Fibroblast of the aortic adventitia (primary cell): Measurements from ENCODE around the gene MAGI3. TPM values are rescaled to one million over a fixed set of nuclear protein-coding genes. Genes with fewer than 3 reads are reported as not detected.
"Not testable (repeated sequence)": the region's sequence is repeated elsewhere in the genome, so short reads cannot be mapped to it uniquely, and the experiment has no call there.

Source experiments
- DNase-seq: peaks from one replicate; pipeline ENCODE4 v3.0.0-alpha.2; 2010; ENCODE audit warnings: low read depth
- H3K4me3 ChIP-seq: 2 replicates; pipeline ENCODE4 v1.5.1; 2011; ENCODE audit warnings: low read depth, mild to moderate bottlenecking, control low read depth, low read length, moderate library complexity
- total RNA-seq: library from RNA; depleted of rRNA; stranded (reverse); fragments of >200 nt; gene quantifications from 2 replicates; pipeline ENCODE4 v1.2.3, GENCODE V29; 2012; ENCODE audit warnings: low replicate concordance
- TF ChIP-seq, protein P1 (sequence below): IDR thresholded peaks from 2 replicates; pipeline ENCODE4 v1.5.1; 2011; ENCODE audit warnings: mild to moderate bottlenecking, low read length, control low read depth, inconsistent platforms; ENCODE audit not compliant: insufficient read depth

MAGI3 gene
- total RNA-seq, 1 donor = 16.1 TPM

- no peak overlapping the region for H3K4me3 ChIP-seq
- TF ChIP-seq, protein P1, sequence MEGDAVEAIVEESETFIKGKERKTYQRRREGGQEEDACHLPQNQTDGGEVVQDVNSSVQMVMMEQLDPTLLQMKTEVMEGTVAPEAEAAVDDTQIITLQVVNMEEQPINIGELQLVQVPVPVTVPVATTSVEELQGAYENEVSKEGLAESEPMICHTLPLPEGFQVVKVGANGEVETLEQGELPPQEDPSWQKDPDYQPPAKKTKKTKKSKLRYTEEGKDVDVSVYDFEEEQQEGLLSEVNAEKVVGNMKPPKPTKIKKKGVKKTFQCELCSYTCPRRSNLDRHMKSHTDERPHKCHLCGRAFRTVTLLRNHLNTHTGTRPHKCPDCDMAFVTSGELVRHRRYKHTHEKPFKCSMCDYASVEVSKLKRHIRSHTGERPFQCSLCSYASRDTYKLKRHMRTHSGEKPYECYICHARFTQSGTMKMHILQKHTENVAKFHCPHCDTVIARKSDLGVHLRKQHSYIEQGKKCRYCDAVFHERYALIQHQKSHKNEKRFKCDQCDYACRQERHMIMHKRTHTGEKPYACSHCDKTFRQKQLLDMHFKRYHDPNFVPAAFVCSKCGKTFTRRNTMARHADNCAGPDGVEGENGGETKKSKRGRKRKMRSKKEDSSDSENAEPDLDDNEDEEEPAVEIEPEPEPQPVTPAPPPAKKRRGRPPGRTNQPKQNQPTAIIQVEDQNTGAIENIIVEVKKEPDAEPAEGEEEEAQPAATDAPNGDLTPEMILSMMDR = no peak
- DNase-seq = no peak
Measured at GRCh38 chr1:113396102-113396501, 5.8 kb downstream of the MAGI3 start.

GRCh38 chr1:113396585-113396984 lies 6.3 kb downstream of the MAGI3 start:
- no peak overlapping the region for H3K4me3 ChIP-seq
- DNase-seq = peak; percentile 71
- TF ChIP-seq, protein P1 = no peak

DNA sequence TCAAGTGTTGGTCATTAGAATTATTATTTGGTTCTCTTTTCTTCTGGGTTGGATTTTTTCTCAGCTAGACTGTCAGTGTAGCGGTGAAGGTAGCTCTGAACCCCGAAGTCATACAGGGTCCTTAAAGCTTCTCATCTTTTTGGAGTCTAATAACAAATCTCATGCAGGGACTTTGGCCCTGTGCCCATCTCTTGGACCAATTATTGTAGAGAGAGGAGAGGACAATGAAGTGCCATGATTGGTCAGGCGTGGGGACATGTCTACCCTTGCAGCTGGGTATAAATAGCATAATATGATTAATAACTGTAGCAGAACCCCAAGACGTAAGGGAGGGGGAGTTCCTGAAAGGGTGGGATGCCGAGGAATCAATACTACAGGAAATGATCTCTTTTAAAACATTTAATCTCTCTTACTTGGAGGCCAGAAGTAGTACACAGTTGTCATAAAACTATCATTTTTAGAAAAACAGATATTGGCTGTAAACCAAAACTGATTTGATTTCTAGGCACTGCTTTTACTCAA lies 8.8 kb downstream of the MAGI3 start:
- no peak for DNase-seq
- TF ChIP-seq, protein P1 = no peak
- no peak overlapping the region for H3K4me3 ChIP-seq

DNA sequence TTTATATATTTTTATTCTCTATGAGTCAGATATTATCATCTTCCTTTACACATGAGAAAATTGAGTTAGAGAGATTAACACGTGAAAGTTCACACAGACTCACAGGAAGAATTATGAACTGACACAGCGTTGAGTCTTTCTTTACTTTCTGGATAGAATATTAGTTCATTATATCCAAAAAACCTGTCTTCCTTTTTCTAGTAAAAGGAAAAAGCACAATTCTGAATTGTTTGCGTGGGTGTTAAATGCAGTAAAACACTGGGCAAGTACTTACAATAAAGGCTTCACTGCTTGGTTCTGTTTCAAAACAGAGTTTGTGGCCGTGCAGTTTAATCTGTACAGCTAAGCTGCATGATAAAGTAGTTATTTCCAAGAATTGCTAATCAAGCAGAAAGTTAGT lies 10.8 kb downstream of the MAGI3 start:
- peak; percentile 36 for DNase-seq
- H3K4me3 ChIP-seq = no peak overlapping the region
- TF ChIP-seq, protein P1 = no peak

GRCh38 chr1:113401728-113402127 lies 11.4 kb downstream of the MAGI3 start:
- no peak for DNase-seq
- TF ChIP-seq, protein P1 = no peak

GRCh38 chr1:113403065-113403464 lies 12.8 kb downstream of the MAGI3 start:
- no peak overlapping the region for H3K4me3 ChIP-seq
- DNase-seq = no peak
- TF ChIP-seq, protein P1 = no peak

More at GRCh38 chr1:113401728-113402127, 11.4 kb downstream of the MAGI3 start:
- H3K4me3 ChIP-seq = no peak overlapping the region

DNA sequence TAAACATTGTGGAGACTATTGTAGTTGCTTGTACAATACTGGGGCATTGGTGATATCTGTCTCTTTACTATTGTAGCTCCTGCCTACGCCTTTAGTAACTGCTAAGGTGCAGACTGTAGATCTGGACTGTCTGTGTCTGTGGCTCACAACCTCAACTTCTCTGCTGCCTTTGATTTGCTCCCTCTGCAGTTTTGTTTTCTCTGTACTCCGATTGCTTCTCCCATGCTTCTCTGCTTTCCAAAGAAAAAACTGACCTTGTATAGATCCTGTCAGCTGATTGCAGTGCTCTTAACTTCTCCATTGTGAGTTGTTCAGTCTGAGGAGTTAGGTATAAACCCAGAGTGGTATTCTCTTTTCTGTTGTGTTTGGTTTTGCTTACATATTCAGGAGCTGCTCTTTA lies 15.3 kb downstream of the MAGI3 start:
- TF ChIP-seq, protein P1 = no peak
- DNase-seq = no peak

GRCh38 chr1:113406149-113406548 lies 15.8 kb downstream of the MAGI3 start:
- not testable (repeated sequence) for DNase-seq, H3K4me3 ChIP-seq

More for the DNA sequence above, 15.3 kb downstream of the MAGI3 start:
- no peak overlapping the region for H3K4me3 ChIP-seq
